HepG2 (cell line): ENCODE measurements around the gene GJC2. TPM values are rescaled to one million over a fixed set of nuclear protein-coding genes. Genes with fewer than 3 reads are reported as not detected.

Experiments used
- ATAC-seq: fragments of 200-7000 bp; cut with Tn5 transposase; 3 replicates; pipeline ENCODE4 v1.9.1; 2020; ENCODE audit warnings: mild to moderate bottlenecking, moderate library complexity
- BruUV-seq: library from RNA; stranded (reverse); fragments of 400-500 nt; replicated peaks from 2 replicates; lab custom pipeline; 2021; lab: Mats Ljungman, UMichigan
- CTCF ChIA-PET: fragments of 300-600 bp; formaldehyde crosslinking; extraction: SDS; loops from one replicate; lab custom pipeline; 2021; ENCODE audit warnings: low total read pairs, inconsistent platforms, low intra/inter-chr PET ratio; lab: Yijun Ruan, JAX
- POLR2A ChIA-PET: fragments of 350-600 bp; sonication (Branson Sonifier 250); formaldehyde crosslinking; loops from one replicate; lab custom pipeline; 2020; ENCODE audit warnings: antibody characterized with exemption, inconsistent platforms; lab: Yijun Ruan, JAX
- DNase-seq: peaks from one replicate; pipeline ENCODE4 v3.0.0-alpha.2; 2015; ENCODE audit warnings: low spot score
- FAIRE-seq: peaks from 3 replicates; lab custom pipeline; 2011; peaks lifted over from hg19 to GRCh38; lab: Jason Lieb, UNC
- H2AFZ ChIP-seq: one replicate; pipeline ENCODE4 v1.6.1; 2011; ENCODE audit warnings: low read length, inconsistent platforms
- H3K27ac ChIP-seq: fragments of 300-600 bp; 3 replicates; pipeline ENCODE4 v1.8.0; 2011; ENCODE audit warnings: mixed run types, mild to moderate bottlenecking, mixed read lengths, low read length, inconsistent platforms; ENCODE audit not compliant: insufficient read depth; ENCODE audit errors: extremely low read length
- H3K27me3 ChIP-seq, 2 experiments: fragments of 200-600 bp in 1 of 2; 2 replicates in 1 of 2; 3 replicates in 1 of 2; pipeline versions ENCODE4 v1.6.0 to v1.8.0; 2011; ENCODE audit warnings: low read length in 2 of 2, mild to moderate bottlenecking in 2 of 2, moderate library complexity in 2 of 2, inconsistent platforms in 1 of 2; ENCODE audit not compliant: insufficient read depth in 2 of 2, control insufficient read depth in 1 of 2
- H3K36me3 ChIP-seq, 2 experiments: fragments of 200-600 bp in 1 of 2; replicated peaks in 1 of 2; 2 replicates in 1 of 2; 3 replicates in 1 of 2; pipeline versions ENCODE4 v1.5.1 to v1.8.0; 2011; ENCODE audit warnings: low read length in 2 of 2, inconsistent platforms in 1 of 2; ENCODE audit not compliant: insufficient read depth in 2 of 2, control insufficient read depth in 1 of 2
- H3K4me1 ChIP-seq: 2 replicates; pipeline ENCODE4 v1.5.1; 2012; ENCODE audit warnings: low read length, inconsistent platforms; ENCODE audit not compliant: insufficient read depth
- H3K4me2 ChIP-seq: 2 replicates; pipeline ENCODE4 v1.6.0; 2011; ENCODE audit warnings: low read depth, low read length, inconsistent platforms
- H3K4me3 ChIP-seq, 3 experiments: fragments of 200-600 bp in 1 of 3; sonication (generic), shearing (Covaris generic) in 1 of 3; replicated peaks in 1 of 3; 2 replicates each; pipeline ENCODE4 v1.5.1; 2011 to 2016; ENCODE audit warnings: low read length in 3 of 3, inconsistent platforms in 2 of 3, low read depth in 2 of 3, mild to moderate bottlenecking in 2 of 3, control low read depth in 1 of 3, mixed read lengths in 1 of 3; ENCODE audit not compliant: insufficient read depth in 1 of 3
- H3K79me2 ChIP-seq: one replicate; pipeline ENCODE4 v1.6.1; 2011; ENCODE audit warnings: low read length, inconsistent platforms; ENCODE audit not compliant: insufficient read depth
- H3K9ac ChIP-seq: 2 replicates; pipeline ENCODE4 v1.6.0; 2011; ENCODE audit warnings: mild to moderate bottlenecking, low read depth, low read length, inconsistent platforms; ENCODE audit not compliant: insufficient read depth
- H3K9me3 ChIP-seq: 2 replicates; pipeline ENCODE4 v1.5.1; 2012; ENCODE audit warnings: mild to moderate bottlenecking, low read length
- H4K20me1 ChIP-seq: 2 replicates; pipeline ENCODE4 v1.6.0; 2011; ENCODE audit warnings: inconsistent platforms, mild to moderate bottlenecking, low read length, moderate library complexity; ENCODE audit not compliant: insufficient read depth
- ARID3A ChIP-seq: IDR thresholded peaks from 2 replicates; pipeline ENCODE4 v1.6.1; 2012; ENCODE audit warnings: low read depth, low read length, improper control_type of control experiment
- ARID4A ChIP-seq: sonication (generic); formaldehyde crosslinking; IDR thresholded peaks from 2 replicates; pipeline ENCODE4 v1.5.0; 2020; ENCODE audit warnings: mild to moderate bottlenecking, missing genetic modification reagents, borderline replicate concordance
- CENPX ChIP-seq: sonication (generic); formaldehyde crosslinking; IDR thresholded peaks from 2 replicates; pipeline ENCODE4 v1.9.0; 2021; ENCODE audit warnings: mild to moderate bottlenecking, missing genetic modification reagents, moderate library complexity
- FOXC1 ChIP-seq: sonication (generic); formaldehyde crosslinking; IDR thresholded peaks from 2 replicates; pipeline ENCODE4 v1.8.0; 2022; ENCODE audit warnings: mild to moderate bottlenecking, missing genetic modification reagents, borderline replicate concordance
- GABPB1 ChIP-seq: IDR thresholded peaks from 2 replicates; pipeline ENCODE4 v1.6.1; 2016; ENCODE audit warnings: mild to moderate bottlenecking, missing genetic modification reagents, moderate library complexity, missing compliant biosample characterization
- HOXA3 ChIP-seq: sonication (generic); formaldehyde crosslinking; IDR thresholded peaks from 2 replicates; pipeline ENCODE4 v1.5.0; 2020; ENCODE audit warnings: missing genetic modification reagents
- HOXA5 ChIP-seq: sonication (generic); formaldehyde crosslinking; IDR thresholded peaks from 2 replicates; pipeline ENCODE4 v1.4.0; 2020; ENCODE audit warnings: missing genetic modification reagents
- SP1 ChIP-seq, 2 experiments: fragments of 450-650 bp in 1 of 2; sonication (generic) in 1 of 2; formaldehyde crosslinking in 1 of 2; IDR thresholded peaks; 2 replicates each; pipeline versions ENCODE4 v1.4.0 to v1.6.1; 2016 to 2020; ENCODE audit warnings: missing genetic modification reagents in 1 of 2
- SP4 ChIP-seq: sonication (generic); formaldehyde crosslinking; IDR thresholded peaks from 2 replicates; pipeline ENCODE4 v1.8.1; 2023; ENCODE audit warnings: mild to moderate bottlenecking, missing genetic modification reagents
- ZFP91 ChIP-seq: sonication (generic); formaldehyde crosslinking; IDR thresholded peaks from 2 replicates; pipeline ENCODE4 v1.9.0; 2022; ENCODE audit warnings: missing genetic modification reagents, mild to moderate bottlenecking, borderline replicate concordance
- ZNF879 ChIP-seq: sonication (generic); formaldehyde crosslinking; IDR thresholded peaks from 2 replicates; pipeline ENCODE4 v1.8.1; 2023; ENCODE audit warnings: missing genetic modification reagents
- WGBS: methylation state at CpG from one replicate; pipeline ENCODE4 v1.1.6; 2017; ENCODE audit warnings: low lambda C conversion rate; 5-methylcytosine and 5-hydroxymethylcytosine counted together
- in situ Hi-C: cut with HindIII; loops from 2 replicates; pipeline ENCODE4 v1.10.0; 2017; ENCODE audit warnings: low pct_unique_long_range_greater_than_20kb; ENCODE audit not compliant: extremely low pct_ligation_motif_present
- intact Hi-C: fragments of 100-400 bp; cut with micrococcal nuclease; formaldehyde crosslinking; loops from one replicate; pipeline ENCODE4 v1.10.0; 2022; ENCODE audit not compliant: unreplicated experiment
- polyA plus RNA-seq, 8 experiments: library from polyadenylated mRNA; depleted of rRNA in 3 of 8; stranded (reverse) in 7 of 8; unstranded in 1 of 8; fragments of >200 nt; fragmentation: Illumina TruSeq in 4 of 8; extraction: Trizol in 4 of 8; gene quantifications; 2 replicates each; pipeline versions ENCODE4 v1.2.1 to v1.2.3, GENCODE V29; 2011 to 2016; ENCODE audit warnings: low read depth in 4 of 8, missing spikeins in 1 of 8, mixed read lengths in 1 of 8; ENCODE audit not compliant: insufficient read depth in 1 of 8
- total RNA-seq, 5 experiments: library from RNA; depleted of rRNA; stranded (reverse); fragments of >200 nt; fragmentation: Illumina TruSeq; extraction: Trizol; gene quantifications; 2 replicates each; pipeline ENCODE4 v1.2.3, GENCODE V29; 2016; ENCODE audit warnings: low read depth in 1 of 5
- TF ChIP-seq, protein P1 (sequence below): sonication (generic); formaldehyde crosslinking; IDR thresholded peaks from 2 replicates; pipeline ENCODE4 v1.4.0; 2020; ENCODE audit warnings: missing genetic modification reagents
- TF ChIP-seq, protein P2 (sequence below): sonication (generic); formaldehyde crosslinking; IDR thresholded peaks from 2 replicates; pipeline ENCODE4 v1.5.0; 2020; ENCODE audit warnings: missing genetic modification reagents

The GJC2 gene
- total and polyA plus RNA-seq, 2 of the 13 experiments (the other 11 are each of a cell fraction or from before 2014, with no cell fraction given): 1.6 to 3.8 TPM

GRCh38 chr1:228174482-228175315 lies 25.0 kb downstream of the GJC2 start:
- no peak overlapping the region for H3K27ac ChIP-seq
- H2AFZ ChIP-seq: no peak overlapping the region
- no peak overlapping the region for H3K4me2 ChIP-seq
- ATAC-seq (peak; percentile 28), DNase-seq (no peak), FAIRE-seq (no peak)
- H3K9me3 ChIP-seq: no peaks in the 10 kb centered on the region
- H3K4me1 ChIP-seq: no peaks in the 10 kb centered on the region
- H3K27me3 ChIP-seq: no peaks in the 10 kb centered on the region; a peak in 1 of 5 replicates
- BruUV-seq: no TSS peak
- ChIA-PET CTCF (no interaction called here), POLR2A (interaction anchor here (1.2 to 1.8 kb wide), 2 partner anchors 9 to 92 kb away, joined by 3 to 20 read pairs; partner anchors contain the start of genes ARF1 and IBA57)
- H4K20me1 ChIP-seq: 0 out of 2 replicates have a peak, but pooled peaks cover 2% of the 10 kb centered on the region
- H3K36me3 ChIP-seq: no peaks in the 10 kb centered on the region; a peak in 1 of 5 replicates
- no peak overlapping the region for H3K9ac ChIP-seq
- intact Hi-C loops: no loop called here
- H3K79me2 ChIP-seq: no peaks in the 10 kb centered on the region
- H3K4me3 ChIP-seq: no peak overlapping the region
- WGBS: 96% methylated on average over 9 of the region's 52 CpGs
- in situ Hi-C loops: loop anchor here (5.0 kb wide), 1 partner anchor 37 kb away; no protein-coding TSS in a partner anchor
- no peak for TF ChIP-seq FOXC1 (CRISPR knock-in tag)
- no peak for TF ChIP-seq ARID3A
- TF ChIP-seq, protein P1, sequence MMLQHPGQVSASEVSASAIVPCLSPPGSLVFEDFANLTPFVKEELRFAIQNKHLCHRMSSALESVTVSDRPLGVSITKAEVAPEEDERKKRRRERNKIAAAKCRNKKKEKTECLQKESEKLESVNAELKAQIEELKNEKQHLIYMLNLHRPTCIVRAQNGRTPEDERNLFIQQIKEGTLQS: no peak
- no peak for TF ChIP-seq ZNF879
- TF ChIP-seq CENPX (CRISPR knock-in tag): no peak
- no peak for TF ChIP-seq HOXA5 (CRISPR knock-in tag)
- peak; percentile 1; the same call in 1 of the 2 replicates for TF ChIP-seq GABPB1 (CRISPR knock-in tag)
- peak; percentile 93; the same call in 1 of the 2 replicates for TF ChIP-seq SP4 (CRISPR knock-in tag)
- 0 out of 2 replicates have a peak, but pooled peaks have one; percentile 0 for TF ChIP-seq HOXA3 (CRISPR knock-in tag)
- TF ChIP-seq, protein P2, sequence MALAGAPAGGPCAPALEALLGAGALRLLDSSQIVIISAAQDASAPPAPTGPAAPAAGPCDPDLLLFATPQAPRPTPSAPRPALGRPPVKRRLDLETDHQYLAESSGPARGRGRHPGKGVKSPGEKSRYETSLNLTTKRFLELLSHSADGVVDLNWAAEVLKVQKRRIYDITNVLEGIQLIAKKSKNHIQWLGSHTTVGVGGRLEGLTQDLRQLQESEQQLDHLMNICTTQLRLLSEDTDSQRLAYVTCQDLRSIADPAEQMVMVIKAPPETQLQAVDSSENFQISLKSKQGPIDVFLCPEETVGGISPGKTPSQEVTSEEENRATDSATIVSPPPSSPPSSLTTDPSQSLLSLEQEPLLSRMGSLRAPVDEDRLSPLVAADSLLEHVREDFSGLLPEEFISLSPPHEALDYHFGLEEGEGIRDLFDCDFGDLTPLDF: no peak
- 0 out of 2 replicates have a peak, but pooled peaks have one; percentile 23 for TF ChIP-seq ARID4A (CRISPR knock-in tag)
- no peak for TF ChIP-seq SP1 (IDR thresholded peaks at IDR 0.05)
- TF ChIP-seq SP1 (CRISPR knock-in tag; IDR thresholded peaks at IDR 0.05): peak; percentile 85
- peak; percentile 97 for TF ChIP-seq ZFP91 (CRISPR knock-in tag)
